Measurements from ENCODE around the gene SPP2. TPM values are rescaled to one million over a fixed set of nuclear protein-coding genes. Genes with fewer than 3 reads are reported as not detected.

Gene SPP2
- total and polyA plus RNA-seq, 2 donors = 0.05 to 0.11 TPM

DNA sequence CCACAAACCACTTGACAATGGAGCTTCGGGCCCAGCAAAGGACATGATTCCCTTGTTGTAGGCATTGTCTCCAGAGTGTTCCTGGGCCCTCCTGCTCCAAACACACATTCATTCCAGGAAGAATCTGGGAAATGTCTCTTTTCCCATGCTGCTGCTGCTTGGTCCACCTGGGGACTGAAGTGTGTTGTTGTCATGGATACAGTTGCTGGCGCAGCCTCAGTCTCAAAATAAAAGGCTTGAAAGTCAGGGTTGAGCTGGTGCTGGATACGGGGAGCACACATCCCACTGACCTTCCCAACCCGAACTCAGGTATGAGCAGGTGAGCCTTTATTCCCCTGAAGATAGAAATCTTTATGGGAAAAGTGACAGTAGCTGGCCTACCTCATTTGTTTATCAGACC is 30.6 kb upstream of the SPP2 start:
- Histone ChIP-seq H3K9me3 (ENCODE audit: control insufficient read depth in 2 of 2, insufficient read depth in 1 of 2, low read length in 1 of 2) (no peaks in the 10 kb centered on the region), H3K4me1 (ENCODE audit: control insufficient read depth in 2 of 2, insufficient read depth in 2 of 2, low read length in 2 of 2) (no peaks in the 10 kb centered on the region), H3K27ac (ENCODE audit: low read depth in 1 of 2, low read length in 1 of 2) (no peak overlapping the region), H3K36me3 (ENCODE audit: control insufficient read depth in 2 of 2, insufficient read depth in 2 of 2, low read length in 1 of 2) (no peaks in the 10 kb centered on the region), H3K27me3 (ENCODE audit: control insufficient read depth in 2 of 2, insufficient read depth in 1 of 2, low read length in 1 of 2) (peaks cover 0 to 3% of the 10 kb centered on the region in 2 donors), H3K4me3 (ENCODE audit: low read length in 2 of 2) (no peak overlapping the region)
- no peak for DNase-seq (ENCODE audit: low read depth in 6 of 9, low spot score in 9 of 9)
- WGBS = 96% methylated on average over 4 of the region's 4 CpGs

DNA sequence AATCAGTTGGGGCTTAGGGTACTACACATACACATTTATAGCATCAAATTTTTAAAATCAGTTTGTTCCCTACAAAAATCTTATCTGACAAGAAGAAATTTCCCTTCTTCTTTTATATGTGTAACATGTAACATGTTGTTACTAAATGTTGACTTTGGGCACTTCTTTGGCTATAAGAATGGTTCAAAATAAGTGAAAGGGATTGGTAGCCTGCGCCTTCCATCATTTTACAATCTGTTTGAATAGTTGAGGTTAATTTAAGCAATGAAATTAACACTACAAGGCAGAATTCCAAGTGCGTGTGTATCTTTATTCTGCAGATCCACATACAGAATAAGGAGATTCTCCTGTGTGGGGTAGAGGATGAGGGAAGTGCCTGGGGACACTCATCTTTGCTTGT is 30.2 kb upstream of the SPP2 start:
- 96% methylated on average over 2 of the region's 2 CpGs for WGBS
- no peaks in the 10 kb centered on the region for H3K36me3 ChIP-seq (ENCODE audit: control insufficient read depth in 2 of 2, insufficient read depth in 2 of 2, low read length in 1 of 2)
- no peak overlapping the region for H3K4me3 ChIP-seq (ENCODE audit: low read length in 2 of 2)
- no peaks in the 10 kb centered on the region for H3K4me1 ChIP-seq (ENCODE audit: control insufficient read depth in 2 of 2, insufficient read depth in 2 of 2, low read length in 2 of 2)
- H3K27ac ChIP-seq (ENCODE audit: low read depth in 1 of 2, low read length in 1 of 2) = no peak overlapping the region
- peaks cover 0 to 3% of the 10 kb centered on the region in 2 donors for H3K27me3 ChIP-seq (ENCODE audit: control insufficient read depth in 2 of 2, insufficient read depth in 1 of 2, low read length in 1 of 2)
- no peak for DNase-seq (ENCODE audit: low read depth in 6 of 9, low spot score in 9 of 9)
- H3K9me3 ChIP-seq (ENCODE audit: control insufficient read depth in 2 of 2, insufficient read depth in 1 of 2, low read length in 1 of 2) = no peaks in the 10 kb centered on the region

DNA sequence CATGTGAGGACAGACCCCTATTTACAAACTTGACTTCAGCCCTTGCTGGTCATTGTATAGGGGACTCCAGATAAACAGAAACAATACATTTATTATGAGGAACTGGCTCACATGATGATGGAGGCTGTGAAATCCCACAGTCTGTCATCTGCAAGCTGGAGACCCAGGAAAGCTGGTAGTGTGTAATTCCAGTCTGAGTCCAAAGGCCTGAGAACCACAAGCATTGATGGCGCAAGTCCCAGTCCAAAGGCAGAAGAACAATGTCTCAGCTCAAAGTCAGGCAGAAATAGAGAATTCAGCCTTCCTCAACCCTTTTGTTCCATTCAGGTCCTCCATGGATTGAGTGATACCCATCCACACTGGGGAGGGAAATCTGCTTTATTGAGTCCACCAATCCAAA is 28.1 kb upstream of the SPP2 start:
- 98% methylated on average over 1 of the region's 1 CpG for WGBS
- Histone ChIP-seq H3K4me3 (ENCODE audit: low read length in 2 of 2) (no peak overlapping the region), H3K9me3 (ENCODE audit: control insufficient read depth in 2 of 2, insufficient read depth in 1 of 2, low read length in 1 of 2) (no peaks in the 10 kb centered on the region), H3K27ac (ENCODE audit: low read depth in 1 of 2, low read length in 1 of 2) (no peak overlapping the region), H3K27me3 (ENCODE audit: control insufficient read depth in 2 of 2, insufficient read depth in 1 of 2, low read length in 1 of 2) (peaks cover 0 to 11% of the 10 kb centered on the region in 2 donors), H3K4me1 (ENCODE audit: control insufficient read depth in 2 of 2, insufficient read depth in 2 of 2, low read length in 2 of 2) (peaks cover 0 to 3% of the 10 kb centered on the region in 2 donors), H3K36me3 (ENCODE audit: control insufficient read depth in 2 of 2, insufficient read depth in 2 of 2, low read length in 1 of 2) (no peaks in the 10 kb centered on the region)
- DNase-seq (ENCODE audit: low read depth in 6 of 9, low spot score in 9 of 9) = no peak

DNA sequence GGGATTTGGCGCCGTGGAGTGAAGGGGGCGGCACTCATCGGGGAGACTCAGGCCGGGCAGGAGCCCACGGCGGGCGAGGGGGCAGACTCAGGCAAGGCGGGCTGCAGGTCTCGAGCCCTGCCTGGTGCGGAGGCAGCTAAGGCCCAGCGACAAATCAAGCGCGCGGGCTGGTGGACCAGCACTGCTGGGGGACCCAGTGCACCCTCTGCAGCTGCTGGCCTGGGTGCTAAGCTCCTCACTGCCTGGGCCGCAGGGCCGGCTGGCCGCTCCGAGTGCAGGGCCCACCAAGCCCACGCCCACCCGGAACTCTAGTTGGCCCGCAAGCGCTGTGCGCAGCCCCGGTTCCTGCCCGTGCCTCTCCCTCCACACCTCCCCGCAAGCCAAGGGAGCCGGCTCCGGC is 26.2 kb upstream of the SPP2 start:
- WGBS = 97% methylated on average over 29 of the region's 29 CpGs
- Histone ChIP-seq H3K36me3 (ENCODE audit: control insufficient read depth in 2 of 2, insufficient read depth in 2 of 2, low read length in 1 of 2) (no peaks in the 10 kb centered on the region), H3K4me1 (ENCODE audit: control insufficient read depth in 2 of 2, insufficient read depth in 2 of 2, low read length in 2 of 2) (peaks cover 0 to 3% of the 10 kb centered on the region in 2 donors), H3K27me3 (ENCODE audit: control insufficient read depth in 2 of 2, insufficient read depth in 1 of 2, low read length in 1 of 2) (peaks cover 0 to 12% of the 10 kb centered on the region in 2 donors), H3K4me3 (ENCODE audit: low read length in 2 of 2) (no peak overlapping the region), H3K27ac (ENCODE audit: low read depth in 1 of 2, low read length in 1 of 2) (no peak overlapping the region), H3K9me3 (ENCODE audit: control insufficient read depth in 2 of 2, insufficient read depth in 1 of 2, low read length in 1 of 2) (no peaks in the 10 kb centered on the region)
- DNase-seq (ENCODE audit: low read depth in 6 of 9, low spot score in 9 of 9) = no peak

DNA sequence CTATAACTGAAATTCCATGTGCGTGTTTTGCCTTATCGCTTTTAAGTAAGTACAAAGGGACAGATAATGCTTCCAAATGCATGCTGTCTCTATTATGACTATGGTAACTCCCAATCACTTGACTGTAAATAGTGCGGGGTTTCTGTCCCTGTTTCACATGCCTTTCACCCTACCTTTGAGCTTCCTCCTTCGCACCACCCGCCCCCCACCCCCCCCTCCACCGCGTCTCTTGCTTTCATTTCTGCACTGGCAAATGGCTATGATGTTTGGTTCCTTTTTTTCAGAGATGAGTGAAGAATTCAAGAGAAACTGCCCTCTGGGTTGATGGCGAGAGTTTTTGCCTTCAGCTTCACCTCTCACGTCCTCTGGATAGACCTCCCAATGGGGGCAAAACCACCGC is 25.0 kb upstream of the SPP2 start:
- peak in 1 of 9 donors; percentile 16 for DNase-seq (ENCODE audit: low read depth in 6 of 9, low spot score in 9 of 9)
- peak overlapping the region in 1 of 2 donors; percentile 36 for H3K4me3 ChIP-seq (ENCODE audit: low read length in 2 of 2)
- H3K36me3 ChIP-seq (ENCODE audit: control insufficient read depth in 2 of 2, insufficient read depth in 2 of 2, low read length in 1 of 2) = no peaks in the 10 kb centered on the region
- H3K9me3 ChIP-seq (ENCODE audit: control insufficient read depth in 2 of 2, insufficient read depth in 1 of 2, low read length in 1 of 2) = no peaks in the 10 kb centered on the region
- H3K27me3 ChIP-seq (ENCODE audit: control insufficient read depth in 2 of 2, insufficient read depth in 1 of 2, low read length in 1 of 2) = peaks cover 0 to 9% of the 10 kb centered on the region in 2 donors
- no peak overlapping the region for H3K27ac ChIP-seq (ENCODE audit: low read depth in 1 of 2, low read length in 1 of 2)
- 15% methylated on average over 10 of the region's 10 CpGs for WGBS
- H3K4me1 ChIP-seq (ENCODE audit: control insufficient read depth in 2 of 2, insufficient read depth in 2 of 2, low read length in 2 of 2) = peaks cover 0 to 3% of the 10 kb centered on the region in 2 donors

DNA sequence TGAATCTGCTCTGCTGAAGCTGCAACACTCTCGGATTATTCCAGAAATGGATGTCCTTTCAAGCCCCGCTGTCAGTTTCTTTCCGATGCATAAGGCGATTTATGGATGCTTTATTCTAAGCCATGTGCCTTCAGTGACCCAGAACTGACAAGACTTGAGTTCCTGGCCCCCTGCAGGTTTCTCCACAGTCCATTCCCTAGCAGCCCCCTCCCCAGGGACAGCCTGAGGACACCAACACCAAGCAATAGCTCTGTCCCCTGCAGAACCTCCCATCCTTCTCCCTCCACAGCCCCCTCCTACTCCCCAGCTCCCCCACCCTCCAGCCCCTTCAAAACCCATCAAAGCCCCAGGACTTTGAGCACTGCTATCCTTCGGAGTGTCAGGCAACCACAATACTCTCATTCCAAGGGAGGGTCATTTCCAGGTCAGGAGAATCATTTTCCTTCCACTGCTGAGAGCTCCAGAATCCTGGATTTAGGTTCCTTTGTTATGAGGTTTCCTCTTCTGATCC is 24.6 kb upstream of the SPP2 start:
- no peaks in the 10 kb centered on the region for H3K9me3 ChIP-seq (ENCODE audit: control insufficient read depth in 2 of 2, insufficient read depth in 1 of 2, low read length in 1 of 2)
- no peaks in the 10 kb centered on the region for H3K36me3 ChIP-seq (ENCODE audit: control insufficient read depth in 2 of 2, insufficient read depth in 2 of 2, low read length in 1 of 2)
- H3K27ac ChIP-seq (ENCODE audit: low read depth in 1 of 2, low read length in 1 of 2) = no peak overlapping the region
- H3K4me3 ChIP-seq (ENCODE audit: low read length in 2 of 2) = peak overlapping the region in 1 of 2 donors; percentile 36
- H3K4me1 ChIP-seq (ENCODE audit: control insufficient read depth in 2 of 2, insufficient read depth in 2 of 2, low read length in 2 of 2) = peaks cover 0 to 3% of the 10 kb centered on the region in 2 donors
- WGBS = 53% methylated on average over 5 of the region's 5 CpGs
- peaks cover 0 to 9% of the 10 kb centered on the region in 2 donors for H3K27me3 ChIP-seq (ENCODE audit: control insufficient read depth in 2 of 2, insufficient read depth in 1 of 2, low read length in 1 of 2)
- no peak for DNase-seq (ENCODE audit: low read depth in 6 of 9, low spot score in 9 of 9)

DNA sequence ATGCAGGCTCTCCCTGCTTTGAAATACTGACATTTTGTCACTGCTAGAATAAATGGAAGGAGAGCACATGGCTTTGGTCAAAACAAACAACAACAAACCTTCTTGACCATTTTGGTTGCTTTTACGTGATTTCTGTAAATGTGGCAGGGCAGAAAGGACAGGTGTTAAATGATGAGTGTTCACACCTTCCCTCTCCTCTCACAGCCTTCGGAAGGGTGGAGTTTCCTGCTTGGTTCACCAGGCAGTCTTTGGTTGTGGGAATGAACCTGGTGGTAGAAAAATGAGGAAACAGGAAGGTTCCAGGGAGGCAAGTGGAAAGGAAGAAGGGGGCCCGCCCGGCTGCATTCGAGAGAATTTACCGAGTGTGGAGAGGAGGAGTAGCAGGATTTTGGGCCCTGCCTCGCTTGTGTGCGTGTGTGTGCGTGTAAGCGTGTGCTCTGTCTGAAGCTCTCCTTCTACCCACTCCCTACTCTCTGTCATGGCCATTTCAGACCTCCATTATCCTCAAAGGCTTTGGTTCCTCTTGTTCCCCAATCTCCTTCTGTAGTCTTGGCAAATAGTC is 23.7 kb upstream of the SPP2 start:
- Histone ChIP-seq H3K4me1 (ENCODE audit: control insufficient read depth in 2 of 2, insufficient read depth in 2 of 2, low read length in 2 of 2) (peaks cover 0 to 3% of the 10 kb centered on the region in 2 donors), H3K9me3 (ENCODE audit: control insufficient read depth in 2 of 2, insufficient read depth in 1 of 2, low read length in 1 of 2) (no peaks in the 10 kb centered on the region), H3K4me3 (ENCODE audit: low read length in 2 of 2) (no peak overlapping the region), H3K36me3 (ENCODE audit: control insufficient read depth in 2 of 2, insufficient read depth in 2 of 2, low read length in 1 of 2) (no peaks in the 10 kb centered on the region), H3K27ac (ENCODE audit: low read depth in 1 of 2, low read length in 1 of 2) (no peak overlapping the region), H3K27me3 (ENCODE audit: control insufficient read depth in 2 of 2, insufficient read depth in 1 of 2, low read length in 1 of 2) (peaks cover 0 to 9% of the 10 kb centered on the region in 2 donors)
- WGBS = 83% methylated on average over 10 of the region's 10 CpGs
- no peak for DNase-seq (ENCODE audit: low read depth in 6 of 9, low spot score in 9 of 9)

DNA sequence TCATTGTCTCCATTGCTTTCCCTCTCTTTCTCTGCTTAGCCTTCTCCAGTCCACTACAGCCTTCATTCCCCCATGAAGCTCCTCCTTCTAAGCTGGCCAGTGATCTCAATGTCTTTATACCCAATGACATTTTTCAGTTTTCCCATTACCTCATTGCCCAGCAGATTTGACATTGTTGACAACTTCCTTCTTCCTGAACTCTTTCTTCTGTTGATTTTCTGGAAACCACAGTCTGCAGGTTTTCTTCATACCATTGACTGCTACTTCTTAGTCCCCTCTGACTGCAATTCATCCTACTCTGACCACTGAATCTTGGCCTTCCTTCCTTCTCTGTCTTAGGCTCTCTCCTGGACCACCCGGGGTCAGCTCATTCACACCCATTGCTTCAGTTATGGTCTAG is 22.9 kb upstream of the SPP2 start:
- no peak overlapping the region for H3K27ac ChIP-seq (ENCODE audit: low read depth in 1 of 2, low read length in 1 of 2)
- peaks cover 0 to 9% of the 10 kb centered on the region in 2 donors for H3K27me3 ChIP-seq (ENCODE audit: control insufficient read depth in 2 of 2, insufficient read depth in 1 of 2, low read length in 1 of 2)
- WGBS = 76% methylated on average over 1 of the region's 1 CpG
- no peaks in the 10 kb centered on the region for H3K9me3 ChIP-seq (ENCODE audit: control insufficient read depth in 2 of 2, insufficient read depth in 1 of 2, low read length in 1 of 2)
- H3K36me3 ChIP-seq (ENCODE audit: control insufficient read depth in 2 of 2, insufficient read depth in 2 of 2, low read length in 1 of 2) = no peaks in the 10 kb centered on the region
- no peak for DNase-seq (ENCODE audit: low read depth in 6 of 9, low spot score in 9 of 9)
- H3K4me1 ChIP-seq (ENCODE audit: control insufficient read depth in 2 of 2, insufficient read depth in 2 of 2, low read length in 2 of 2) = peaks cover 0 to 3% of the 10 kb centered on the region in 2 donors
- no peak overlapping the region for H3K4me3 ChIP-seq (ENCODE audit: low read length in 2 of 2)

DNA sequence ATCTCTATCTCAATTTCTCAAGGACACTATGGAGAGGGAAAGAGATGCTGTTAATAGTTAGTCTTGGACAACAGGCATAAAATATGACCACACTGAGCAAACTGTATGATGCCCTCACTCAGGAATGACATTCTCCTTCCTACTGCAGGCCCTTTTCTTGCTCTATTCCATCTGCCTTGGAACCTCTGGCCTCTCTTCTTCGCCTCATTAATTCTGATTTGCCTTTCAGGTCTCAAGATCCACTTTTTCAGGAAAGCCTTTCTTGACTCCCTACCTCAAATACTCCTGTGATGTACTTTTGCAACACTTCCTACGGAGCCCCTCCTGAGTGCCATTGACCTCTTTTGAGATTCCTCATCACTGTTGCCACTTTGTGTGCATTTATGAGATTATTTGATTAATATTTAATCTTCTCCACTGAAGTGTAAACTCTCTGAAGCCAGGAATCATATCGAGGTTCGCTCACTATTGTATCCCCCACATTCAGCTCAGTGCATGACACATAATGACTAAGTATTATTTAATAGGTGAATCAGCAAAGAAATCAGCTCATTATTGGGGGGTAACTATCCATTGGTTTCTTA is 21.3 kb upstream of the SPP2 start:
- WGBS = 96% methylated on average over 4 of the region's 4 CpGs
- Histone ChIP-seq H3K4me3 (ENCODE audit: low read length in 2 of 2) (no peak overlapping the region), H3K27me3 (ENCODE audit: control insufficient read depth in 2 of 2, insufficient read depth in 1 of 2, low read length in 1 of 2) (peaks cover 0 to 9% of the 10 kb centered on the region in 2 donors), H3K9me3 (ENCODE audit: control insufficient read depth in 2 of 2, insufficient read depth in 1 of 2, low read length in 1 of 2) (no peaks in the 10 kb centered on the region), H3K27ac (ENCODE audit: low read depth in 1 of 2, low read length in 1 of 2) (no peak overlapping the region), H3K4me1 (ENCODE audit: control insufficient read depth in 2 of 2, insufficient read depth in 2 of 2, low read length in 2 of 2) (peaks cover 0 to 3% of the 10 kb centered on the region in 2 donors), H3K36me3 (ENCODE audit: control insufficient read depth in 2 of 2, insufficient read depth in 2 of 2, low read length in 1 of 2) (no peaks in the 10 kb centered on the region)
- DNase-seq (ENCODE audit: low read depth in 6 of 9, low spot score in 9 of 9) = no peak
